ENCODE results near the gene MPPED2.

GRCh38 chr11:30488304-30488998 is 97.7 kb downstream of the MPPED2 start:
- TF ChIP-seq CTCF (IDR thresholded peaks at IDR 0.05; ENCODE audit: low read depth, low read length) (no peak), EZH2phosphoT487 (IDR thresholded peaks at IDR 0.05; ENCODE audit: low read depth) (no peak)

All from OCI-LY3 (cell line).